Nephron (organoid): ENCODE results near the gene HLX.

Experiments used
- H3K27ac Mint-ChIP-seq, 3 experiments: 2 replicates each; pipeline ENCODE4 v1.8.0; 2020; ENCODE audit warnings: mixed read lengths in 3 of 3, mild to moderate bottlenecking in 2 of 3, moderate library complexity in 1 of 3
- H3K27me3 Mint-ChIP-seq: 2 replicates; pipeline ENCODE4 v1.8.0; 2021; ENCODE audit warnings: low read depth, mild to moderate bottlenecking, moderate library complexity, mixed read lengths
- H3K36me3 Mint-ChIP-seq: 2 replicates; pipeline ENCODE4 v1.8.0; 2020; ENCODE audit warnings: low read depth, mixed read lengths
- H3K4me1 Mint-ChIP-seq: 2 replicates; pipeline ENCODE4 v1.8.0; 2020; ENCODE audit warnings: mixed read lengths
- H3K4me3 Mint-ChIP-seq, 3 experiments: 2 replicates each; pipeline ENCODE4 v1.8.0; 2020; ENCODE audit warnings: mild to moderate bottlenecking in 3 of 3, mixed read lengths in 3 of 3, moderate library complexity in 2 of 3
- H3K9me3 Mint-ChIP-seq: 2 replicates; pipeline ENCODE4 v1.8.0; 2020; ENCODE audit warnings: mixed read lengths
- TF ChIP-seq, protein P1 (sequence below), 3 experiments: fragments of 200-600 bp; sonication (generic); IDR thresholded peaks; one replicate each; pipeline ENCODE4 v1.5.0; 2021; ENCODE audit warnings: antibody characterized with exemption in 3 of 3; ENCODE audit not compliant: unreplicated experiment in 3 of 3

Gene HLX

DNA sequence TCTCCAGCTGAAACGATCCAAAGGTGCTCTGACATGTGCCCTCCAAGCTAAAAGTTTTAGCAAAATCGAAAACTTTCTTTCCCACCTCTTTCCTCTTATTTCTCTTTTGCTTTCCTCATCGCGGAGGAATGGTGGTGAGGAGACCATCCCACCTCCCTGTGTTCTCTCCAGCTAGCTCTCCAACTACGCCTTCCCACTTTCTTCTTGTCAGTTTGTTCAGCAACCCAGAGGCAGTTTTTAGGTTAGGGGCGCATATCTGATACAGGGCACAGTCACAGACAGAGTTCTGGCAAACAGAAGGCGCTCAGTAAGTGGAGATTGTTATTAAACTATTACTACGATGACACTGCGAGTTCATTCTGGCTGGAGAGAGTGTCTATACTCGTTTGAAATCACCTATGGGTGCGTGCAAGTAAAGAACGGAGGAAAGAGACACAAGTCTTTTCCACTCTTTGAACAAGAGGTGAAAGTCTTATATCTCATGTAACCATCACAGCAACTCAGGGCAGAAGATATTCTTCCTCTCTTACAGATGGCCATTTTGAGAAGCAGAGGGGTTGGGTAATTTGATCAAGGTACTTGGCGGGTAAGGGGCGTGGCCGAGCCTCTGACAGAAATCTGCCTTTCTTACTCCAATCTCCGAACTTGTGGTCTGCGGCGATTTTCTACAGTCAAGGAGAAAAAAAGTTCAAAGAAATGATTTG, 13.9 kb downstream of the HLX start:
- H3K4me3 Mint-ChIP-seq = peak overlapping the region; percentile 31 to 79 (median 74)
- peaks cover 25% of the 10 kb centered on the region for H3K4me1 Mint-ChIP-seq

DNA sequence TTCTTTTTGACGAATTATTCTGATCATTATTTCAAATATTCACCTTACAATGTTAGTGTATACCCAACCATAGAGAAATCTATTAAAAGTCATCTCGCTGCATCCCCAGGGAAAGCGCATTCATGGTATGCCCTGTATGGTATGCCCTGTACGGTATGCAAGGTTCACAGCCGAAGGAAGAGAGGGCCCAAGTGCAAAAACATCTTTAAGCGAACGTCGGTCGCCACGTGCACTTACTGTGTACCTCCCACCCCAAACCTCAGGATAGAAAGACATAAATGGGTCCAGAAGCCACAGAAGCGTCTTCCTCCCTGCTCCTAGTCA, 14.4 kb downstream of the HLX start:
- Mint-ChIP-seq H3K36me3 (no peaks in the 10 kb centered on the region), H3K27ac (no peak overlapping the region), H3K4me3 (peak overlapping the region; percentile 71 to 79 (median 74)), H3K9me3 (peaks cover 22% of the 10 kb centered on the region), H3K27me3 (peaks cover 100% of the 10 kb centered on the region), H3K4me1 (peaks cover 22% of the 10 kb centered on the region)
- TF ChIP-seq, protein P1, sequence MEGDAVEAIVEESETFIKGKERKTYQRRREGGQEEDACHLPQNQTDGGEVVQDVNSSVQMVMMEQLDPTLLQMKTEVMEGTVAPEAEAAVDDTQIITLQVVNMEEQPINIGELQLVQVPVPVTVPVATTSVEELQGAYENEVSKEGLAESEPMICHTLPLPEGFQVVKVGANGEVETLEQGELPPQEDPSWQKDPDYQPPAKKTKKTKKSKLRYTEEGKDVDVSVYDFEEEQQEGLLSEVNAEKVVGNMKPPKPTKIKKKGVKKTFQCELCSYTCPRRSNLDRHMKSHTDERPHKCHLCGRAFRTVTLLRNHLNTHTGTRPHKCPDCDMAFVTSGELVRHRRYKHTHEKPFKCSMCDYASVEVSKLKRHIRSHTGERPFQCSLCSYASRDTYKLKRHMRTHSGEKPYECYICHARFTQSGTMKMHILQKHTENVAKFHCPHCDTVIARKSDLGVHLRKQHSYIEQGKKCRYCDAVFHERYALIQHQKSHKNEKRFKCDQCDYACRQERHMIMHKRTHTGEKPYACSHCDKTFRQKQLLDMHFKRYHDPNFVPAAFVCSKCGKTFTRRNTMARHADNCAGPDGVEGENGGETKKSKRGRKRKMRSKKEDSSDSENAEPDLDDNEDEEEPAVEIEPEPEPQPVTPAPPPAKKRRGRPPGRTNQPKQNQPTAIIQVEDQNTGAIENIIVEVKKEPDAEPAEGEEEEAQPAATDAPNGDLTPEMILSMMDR (IDR thresholded peaks at IDR 0.05; ENCODE audit: unreplicated experiment in 3 of 3) = no peak

More for the DNA sequence above, 13.9 kb downstream of the HLX start:
- TF ChIP-seq, protein P1 (IDR thresholded peaks at IDR 0.05; ENCODE audit: unreplicated experiment in 3 of 3) = no peak
- H3K27ac Mint-ChIP-seq = no peak overlapping the region
- peaks cover 19% of the 10 kb centered on the region for H3K9me3 Mint-ChIP-seq
- no peaks in the 10 kb centered on the region for H3K36me3 Mint-ChIP-seq
- peaks cover 100% of the 10 kb centered on the region for H3K27me3 Mint-ChIP-seq

GRCh38 chr1:220894025-220894923, 15.0 kb downstream of the HLX start:
- no peak overlapping the region for H3K27ac Mint-ChIP-seq
- peak overlapping the region; percentile 71 to 79 (median 74) for H3K4me3 Mint-ChIP-seq
- peaks cover 24% of the 10 kb centered on the region for H3K9me3 Mint-ChIP-seq
- H3K27me3 Mint-ChIP-seq = peaks cover 100% of the 10 kb centered on the region
- H3K36me3 Mint-ChIP-seq = no peaks in the 10 kb centered on the region
- peaks cover 22% of the 10 kb centered on the region for H3K4me1 Mint-ChIP-seq
- TF ChIP-seq, protein P1 (IDR thresholded peaks at IDR 0.05; ENCODE audit: unreplicated experiment in 3 of 3) = no peak

DNA sequence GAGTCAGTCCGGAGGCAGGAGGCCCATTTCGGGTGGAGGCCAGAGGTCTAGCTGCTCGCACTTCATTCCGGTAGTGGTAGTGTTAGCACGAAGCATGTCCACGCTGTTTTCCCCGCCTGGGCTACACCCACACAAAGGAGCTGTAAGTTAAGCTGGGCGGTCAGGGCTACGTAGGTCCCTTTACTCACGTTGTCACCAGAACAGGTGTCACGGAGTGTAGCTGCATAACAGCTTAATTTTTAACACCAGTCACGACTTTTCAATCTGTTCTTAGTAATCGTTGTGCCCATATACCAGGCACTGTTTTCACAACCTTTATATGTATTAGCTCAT, 15.6 kb downstream of the HLX start:
- H3K27ac Mint-ChIP-seq = no peak overlapping the region
- peaks cover 21% of the 10 kb centered on the region for H3K9me3 Mint-ChIP-seq
- H3K4me3 Mint-ChIP-seq = peak overlapping the region; percentile 54 to 79 (median 59)
- peaks cover 100% of the 10 kb centered on the region for H3K27me3 Mint-ChIP-seq
- no peaks in the 10 kb centered on the region for H3K36me3 Mint-ChIP-seq
- peaks cover 22% of the 10 kb centered on the region for H3K4me1 Mint-ChIP-seq
- TF ChIP-seq, protein P1 (IDR thresholded peaks at IDR 0.05; ENCODE audit: unreplicated experiment in 3 of 3) = no peak

GRCh38 chr1:220895412-220895946, 16.2 kb downstream of the HLX start:
- TF ChIP-seq, protein P1 (IDR thresholded peaks at IDR 0.05; ENCODE audit: unreplicated experiment in 3 of 3) = no peak
- Mint-ChIP-seq H3K36me3 (no peaks in the 10 kb centered on the region), H3K9me3 (peaks cover 23% of the 10 kb centered on the region), H3K27ac (no peak overlapping the region), H3K4me3 (peak overlapping the region; percentile 54 to 79 (median 59)), H3K4me1 (peaks cover 22% of the 10 kb centered on the region), H3K27me3 (peaks cover 100% of the 10 kb centered on the region)
